OCI-LY7 (cell line): Measurements from ENCODE around the gene HORMAD2.

Source experiments
- EZH2phosphoT487 ChIP-seq: fragments of 200-600 bp; sonication (generic); IDR thresholded peaks from 2 replicates; pipeline ENCODE4 v1.6.1; 2018; ENCODE audit warnings: low read depth, borderline replicate concordance, mild to moderate bottlenecking, mixed run types, antibody characterized with exemption, low read length, moderate library complexity, mixed read lengths
- TF ChIP-seq, protein P1 (sequence below): fragments of 200-600 bp; sonication (generic); conservative IDR thresholded peaks from 2 replicates; pipeline ENCODE4 v1.5.1; 2014; ENCODE audit warnings: mild to moderate bottlenecking, antibody characterized with exemption, low read length, moderate library complexity, mixed read lengths

DNA sequence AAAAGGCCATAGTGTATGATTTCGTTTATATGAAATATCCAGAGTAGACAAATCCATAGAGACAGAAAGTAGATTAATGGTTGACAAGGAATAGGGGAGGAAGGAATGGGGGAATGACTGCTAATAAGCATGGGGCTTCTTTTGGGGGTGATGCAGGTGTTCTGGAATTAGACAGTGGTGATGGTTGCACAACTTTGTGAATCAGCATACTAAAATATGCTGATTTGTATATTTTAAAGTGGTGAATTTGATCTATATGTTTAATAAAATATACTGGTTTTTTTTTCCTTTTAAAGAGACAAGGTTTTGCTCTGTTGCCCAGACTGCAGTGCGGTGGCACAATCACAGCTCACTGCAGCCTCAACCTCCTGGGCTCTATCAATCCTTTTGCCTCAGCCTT is 6.5 kb upstream of the HORMAD2 start:
- TF ChIP-seq, protein P1, sequence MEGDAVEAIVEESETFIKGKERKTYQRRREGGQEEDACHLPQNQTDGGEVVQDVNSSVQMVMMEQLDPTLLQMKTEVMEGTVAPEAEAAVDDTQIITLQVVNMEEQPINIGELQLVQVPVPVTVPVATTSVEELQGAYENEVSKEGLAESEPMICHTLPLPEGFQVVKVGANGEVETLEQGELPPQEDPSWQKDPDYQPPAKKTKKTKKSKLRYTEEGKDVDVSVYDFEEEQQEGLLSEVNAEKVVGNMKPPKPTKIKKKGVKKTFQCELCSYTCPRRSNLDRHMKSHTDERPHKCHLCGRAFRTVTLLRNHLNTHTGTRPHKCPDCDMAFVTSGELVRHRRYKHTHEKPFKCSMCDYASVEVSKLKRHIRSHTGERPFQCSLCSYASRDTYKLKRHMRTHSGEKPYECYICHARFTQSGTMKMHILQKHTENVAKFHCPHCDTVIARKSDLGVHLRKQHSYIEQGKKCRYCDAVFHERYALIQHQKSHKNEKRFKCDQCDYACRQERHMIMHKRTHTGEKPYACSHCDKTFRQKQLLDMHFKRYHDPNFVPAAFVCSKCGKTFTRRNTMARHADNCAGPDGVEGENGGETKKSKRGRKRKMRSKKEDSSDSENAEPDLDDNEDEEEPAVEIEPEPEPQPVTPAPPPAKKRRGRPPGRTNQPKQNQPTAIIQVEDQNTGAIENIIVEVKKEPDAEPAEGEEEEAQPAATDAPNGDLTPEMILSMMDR: no peak
- TF ChIP-seq EZH2phosphoT487: no peak
